ENCODE data around the gene ZC2HC1C. TPM values are rescaled to one million over a fixed set of nuclear protein-coding genes. Genes with fewer than 3 reads are reported as not detected.

ZC2HC1C gene, protein sequence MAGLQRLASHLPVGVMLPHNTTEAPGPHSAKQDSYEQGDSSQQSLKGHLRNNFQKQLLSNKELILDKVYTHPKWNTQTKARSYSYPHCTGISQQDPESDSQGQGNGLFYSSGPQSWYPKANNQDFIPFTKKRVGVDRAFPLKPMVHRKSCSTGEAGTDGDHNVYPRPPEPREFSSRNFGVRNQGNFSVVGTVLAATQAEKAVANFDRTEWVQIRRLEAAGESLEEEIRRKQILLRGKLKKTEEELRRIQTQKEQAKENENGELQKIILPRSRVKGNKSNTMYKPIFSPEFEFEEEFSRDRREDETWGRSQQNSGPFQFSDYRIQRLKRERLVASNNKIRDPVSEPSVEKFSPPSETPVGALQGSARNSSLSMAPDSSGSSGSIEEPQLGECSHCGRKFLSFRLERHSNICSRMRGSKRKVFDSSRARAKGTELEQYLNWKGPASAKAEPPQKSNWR
- 0.98 and 1.8 TPM in 2 replicates for total RNA-seq

DNA sequence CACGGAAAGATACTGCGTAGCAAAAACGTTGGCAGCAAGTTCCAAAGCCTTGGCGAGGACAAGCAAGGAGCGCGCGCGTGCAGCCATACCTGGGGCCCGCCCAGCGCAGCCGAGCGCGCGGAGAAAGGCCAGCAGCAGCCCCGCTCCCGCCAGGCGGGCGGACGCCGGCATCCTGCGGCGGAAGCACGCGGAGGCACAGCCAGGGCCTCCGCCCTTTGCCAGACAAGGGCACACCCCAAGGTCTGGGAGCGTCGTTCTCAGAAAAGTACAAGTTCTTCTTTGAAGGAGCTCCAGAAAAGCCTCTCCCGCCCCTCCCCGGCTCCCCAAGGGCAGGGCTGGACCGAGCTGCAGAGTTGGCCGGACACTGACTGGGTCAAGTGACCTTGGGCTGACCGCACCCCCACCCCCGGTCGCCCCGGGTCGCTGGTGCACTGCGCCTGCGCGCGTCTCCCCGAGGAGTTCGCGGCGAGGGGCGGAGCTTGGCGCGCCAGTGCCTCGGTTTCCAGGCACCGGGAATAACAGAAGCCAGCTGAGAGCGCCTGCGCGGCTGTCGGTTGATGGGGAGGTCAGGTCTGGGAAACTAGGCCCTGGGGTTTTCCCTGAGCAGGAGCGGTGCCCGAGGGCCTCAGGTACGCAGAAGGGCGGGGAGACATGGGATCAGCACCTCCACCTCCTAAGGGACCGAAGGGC lies at the start of gene ZC2HC1C:
Gene ZC2HC1C, plus strand, starts transcription at position 521 of the 690 bp plus-strand sequence. CDS start 933 bp downstream, outside the sequence.

DNA sequence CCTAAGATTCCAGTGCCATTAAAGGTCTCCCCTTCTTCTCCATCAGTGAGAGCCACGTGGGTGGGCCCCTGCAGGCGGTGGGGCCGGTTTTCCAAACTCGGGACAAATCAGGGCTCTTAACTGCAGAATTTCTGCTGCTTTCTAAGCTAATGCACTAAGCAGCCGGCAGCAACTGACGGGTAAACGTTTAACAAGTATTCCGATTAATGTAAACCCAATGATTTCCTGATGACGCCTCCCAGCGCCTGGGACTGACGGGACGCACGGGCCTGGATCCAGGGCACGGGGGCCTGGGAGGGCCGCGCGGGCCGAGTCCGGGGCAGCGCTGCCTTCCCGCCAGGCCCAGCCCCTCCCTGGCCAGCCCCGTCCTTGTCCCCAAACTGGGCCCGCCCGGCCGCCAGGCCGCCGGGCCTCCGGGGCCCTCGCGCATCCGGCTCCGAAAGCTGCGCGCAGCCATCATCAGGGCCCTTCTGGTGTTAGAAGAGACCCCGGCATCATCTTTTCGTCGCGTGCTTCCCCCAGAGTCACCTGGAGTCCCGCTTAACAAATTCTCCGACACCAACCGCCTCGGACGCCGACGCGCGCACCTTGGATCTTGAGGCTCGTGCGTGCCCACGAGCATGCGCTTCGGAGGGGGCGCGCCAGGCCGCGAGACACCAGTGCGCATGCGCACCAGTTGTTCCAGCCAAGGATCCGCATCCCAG lies 18.4 kb upstream of the ZC2HC1C start, which contains the start of gene MLH3:
Gene MLH3, minus strand, starts transcription at position 616 of the 704 bp plus-strand sequence. CDS start 1,812 bp downstream, outside the sequence.

DNA sequence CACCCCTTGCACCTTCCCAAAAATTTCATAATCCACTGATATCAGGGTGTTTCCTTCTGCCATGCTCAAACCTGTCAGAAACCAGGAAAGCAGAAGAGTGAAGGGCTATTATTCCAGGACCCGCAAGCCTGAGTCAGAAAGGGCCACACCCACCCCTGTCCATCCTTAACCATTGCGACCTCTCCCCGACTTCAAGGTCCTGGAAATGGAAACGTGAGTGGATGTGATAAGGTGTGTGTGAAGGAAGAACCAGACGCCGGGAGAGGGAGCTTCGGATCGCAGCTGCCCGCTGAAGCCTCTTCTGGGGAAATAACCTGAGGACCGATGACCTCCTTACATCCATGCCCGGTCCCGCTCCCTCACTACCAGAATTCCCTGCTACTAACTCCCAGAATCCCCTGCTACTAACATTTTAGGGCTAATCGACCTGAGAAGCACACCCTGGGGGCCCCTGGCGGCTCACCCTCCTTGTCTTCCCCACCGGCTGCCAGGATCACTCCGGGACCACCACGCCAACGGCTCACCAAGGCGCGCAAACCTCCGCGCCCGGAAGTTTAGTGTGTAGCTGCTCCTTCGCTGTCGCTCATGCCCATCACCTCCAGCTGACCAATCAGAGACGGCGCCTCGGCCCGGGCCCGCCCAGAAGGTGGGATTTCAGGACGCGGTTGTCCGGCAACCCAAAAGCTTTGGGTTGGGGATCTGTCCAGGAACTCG lies 5.8 kb upstream of the ZC2HC1C start, which contains the start of gene ACYP1:
Gene ACYP1, minus strand, starts transcription at position 534 of the 714 bp plus-strand sequence. Its CDS starts 471 bp downstream, at position 63.

DNA sequence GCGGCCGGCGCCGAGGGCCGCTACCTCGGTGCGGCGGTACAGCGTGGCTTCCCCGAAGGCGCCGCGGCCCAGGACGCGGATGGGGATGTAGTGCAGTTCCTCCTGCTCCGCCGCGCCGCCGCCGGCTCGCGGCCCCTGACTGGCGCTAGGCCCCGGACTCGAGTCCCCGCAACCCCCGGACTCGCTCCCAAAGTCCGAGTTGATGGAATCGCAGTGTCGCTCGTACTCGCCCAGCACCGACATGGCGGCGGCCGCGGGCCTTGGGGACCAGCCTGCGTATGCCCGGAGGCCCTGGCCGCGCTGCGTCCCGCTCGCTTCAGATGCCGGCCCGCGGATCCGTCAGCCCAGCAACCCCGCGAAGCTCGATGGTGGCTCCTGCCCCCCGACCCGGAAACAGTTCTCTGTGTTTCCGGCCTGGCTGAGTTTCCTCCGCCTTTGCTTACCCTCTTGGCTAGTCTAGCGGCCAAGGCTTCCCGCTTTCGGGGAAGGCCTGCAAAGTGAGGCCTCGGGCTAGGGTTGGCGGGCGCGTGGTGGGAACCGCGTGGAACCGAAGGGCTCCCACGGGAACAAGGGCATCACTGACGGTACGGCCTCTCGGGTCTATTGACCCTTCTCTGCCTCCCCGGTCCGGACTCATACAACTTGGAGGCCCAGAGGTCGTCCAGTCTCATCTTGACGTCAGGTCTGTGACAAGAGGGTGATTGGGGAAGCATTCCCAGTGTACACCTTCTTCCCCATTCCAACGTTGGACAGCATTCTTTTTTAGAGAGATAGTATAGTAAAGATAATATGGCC lies 57.4 kb downstream of the ZC2HC1C start, which contains the start of gene NEK9:
Gene NEK9, minus strand, starts transcription at position 370 of the 795 bp plus-strand sequence. Its CDS starts 127 bp downstream, at position 243.

Small RNA genes lying within 50 kb of the gene (small RNA-seq; reads per million reads assigned to genes)
- not detected for gene HIF1AP1
- not detected for gene RNU6-689P

Other genes with a start within 250 kb of the ZC2HC1C start
- gene PROX2, start 193.5 kb upstream of the ZC2HC1C start, total RNA-seq, result not detected in 2 replicates
- 68.7 and 95.0 TPM in 2 replicates for gene DLST, start 187.7 kb upstream of the ZC2HC1C start, total RNA-seq
- gene RPS6KL1, start 146.4 kb upstream of the ZC2HC1C start, total RNA-seq, result 0.37 and 2.3 TPM in 2 replicates
- 1.1 and 6.3 TPM in 2 replicates for gene PGF, start 114.0 kb upstream of the ZC2HC1C start, total RNA-seq
- gene EIF2B2, start 66.7 kb upstream of the ZC2HC1C start, total RNA-seq, result 52.5 and 53.8 TPM in 2 replicates
- gene MLH3, start 18.2 kb upstream of the ZC2HC1C start, total RNA-seq, result 30.1 TPM in 2 replicates
- gene ACYP1, start 5.6 kb upstream of the ZC2HC1C start, total RNA-seq, result 8.1 and 13.5 TPM in 2 replicates
- 29.8 and 33.2 TPM in 2 replicates for gene NEK9, start 57.4 kb downstream of the ZC2HC1C start, total RNA-seq
- 213 and 218 TPM in 2 replicates for gene TMED10, start 107.0 kb downstream of the ZC2HC1C start, total RNA-seq
- 2.2 and 4.7 TPM in 2 replicates for gene FOS, start 209.2 kb downstream of the ZC2HC1C start, total RNA-seq

Data from subcutaneous preadipocyte (primary cell).